NCI-H524 (cell line): Measurements from ENCODE around the gene MIEF2.
"Not testable (repeated sequence)": the region's sequence is repeated elsewhere in the genome, so short reads cannot be mapped to it uniquely, and the experiment has no call there.

Experiments used
- DNase-seq, 2 experiments: peaks; one replicate each; lab custom pipeline; 2025; lab: John Stamatoyannopoulos, UW

MIEF2 gene

GRCh38 chr17:18260332-18261145, at the start of gene MIEF2:
Gene MIEF2, plus strand, starts transcription at chr17:18260662. Its CDS starts 2,059 bp downstream, at chr17:18262721.
- DNase-seq, result peak; percentile 74 to 90

GRCh38 chr17:18213666-18214270, 46.7 kb upstream of the MIEF2 start:
- no peak for DNase-seq

- not testable (repeated sequence) for DNase-seq
Measured at GRCh38 chr17:18216906-18217305, 43.6 kb upstream of the MIEF2 start.

GRCh38 chr17:18217412-18218015, 42.9 kb upstream of the MIEF2 start:
- DNase-seq, result peak; percentile 34 to 74

GRCh38 chr17:18218756-18219415, 41.6 kb upstream of the MIEF2 start:
- no peak for DNase-seq

- DNase-seq, result no peak
Measured at GRCh38 chr17:18224053-18224386, 36.4 kb upstream of the MIEF2 start.

GRCh38 chr17:18224387-18225120, 35.9 kb upstream of the MIEF2 start:
- DNase-seq, result no peak

GRCh38 chr17:18225121-18225641, 35.3 kb upstream of the MIEF2 start, which contains the start of gene LLGL1:
Gene LLGL1, plus strand, starts transcription at chr17:18225635. Its CDS starts 48 bp downstream, at chr17:18225683.
- DNase-seq, result peak; percentile 90 to 94

- DNase-seq, result peak in 1 of 2 experiments; percentile 21
Measured at GRCh38 chr17:18225642-18226283, 34.7 kb upstream of the MIEF2 start.

- DNase-seq, result no peak
Measured at GRCh38 chr17:18226284-18226945, 34.0 kb upstream of the MIEF2 start.

GRCh38 chr17:18227635-18228034, 32.8 kb upstream of the MIEF2 start:
- no peak for DNase-seq

GRCh38 chr17:18228176-18228682, 32.2 kb upstream of the MIEF2 start:
- DNase-seq, result no peak

- DNase-seq, result no peak
Measured at GRCh38 chr17:18229254-18229653, 31.2 kb upstream of the MIEF2 start.

GRCh38 chr17:18229771-18230170, 30.7 kb upstream of the MIEF2 start:
- DNase-seq, result no peak

- DNase-seq, result peak in 1 of 2 experiments; percentile 79
Measured at GRCh38 chr17:18230288-18231141, 29.9 kb upstream of the MIEF2 start.

GRCh38 chr17:18231164-18231563, 29.3 kb upstream of the MIEF2 start:
- DNase-seq, result no peak

- no peak for DNase-seq
Measured at GRCh38 chr17:18233803-18234518, 26.5 kb upstream of the MIEF2 start.

- no peak for DNase-seq
Measured at GRCh38 chr17:18234853-18235380, 25.5 kb upstream of the MIEF2 start.
